SK-N-SH (cell line): ENCODE results near the gene RPH3AL. TPM values are rescaled to one million over a fixed set of nuclear protein-coding genes. Genes with fewer than 3 reads are reported as not detected.

Experiments used
- CTCF ChIA-PET: fragments of 300-600, 350-600 bp; formaldehyde crosslinking; extraction: SDS; loops from one replicate; lab custom pipeline; 2021; lab: Yijun Ruan, JAX
- POLR2A ChIA-PET: fragments of 350-600 bp; sonication (Branson Sonifier 250); formaldehyde crosslinking; extraction: SDS; loops from one replicate; lab custom pipeline; 2020; ENCODE audit warnings: antibody characterized with exemption, inconsistent platforms; lab: Yijun Ruan, JAX
- DNase-seq: peaks from one replicate; pipeline ENCODE4 v3.0.0; 2012
- H2AFZ ChIP-seq: fragments of 200-600 bp; sonication (generic); 2 replicates; pipeline ENCODE4 v1.8.1; 2016; ENCODE audit warnings: antibody characterized with exemption, mild to moderate bottlenecking, low read depth
- H3F3A ChIP-seq: fragments of 200-600 bp; sonication (generic); replicated peaks from 2 replicates; pipeline ENCODE3; 2016; ENCODE audit warnings: antibody characterized with exemption, mild to moderate bottlenecking; ENCODE audit not compliant: insufficient read depth
- H3K27ac ChIP-seq, 2 experiments: fragments of 200-500 bp in 1 of 2; fragments of 200-600 bp in 1 of 2; sonication (Bioruptor generic) in 1 of 2; sonication (generic), shearing (Covaris generic) in 1 of 2; 2 replicates each; pipeline versions ENCODE4 v1.5.1 to v1.6.1; 2014 to 2016; ENCODE audit warnings: low read depth in 2 of 2, inconsistent platforms in 1 of 2, low read length in 1 of 2, mild to moderate bottlenecking in 1 of 2, mixed read lengths in 1 of 2
- H3K27me3 ChIP-seq: fragments of 200-600 bp; sonication (generic), shearing (Covaris generic); 2 replicates; pipeline ENCODE4 v1.6.1; 2016; ENCODE audit warnings: mixed run types; ENCODE audit not compliant: insufficient read depth
- H3K36me3 ChIP-seq, 2 experiments: fragments of 200-500 bp in 1 of 2; fragments of 200-600 bp in 1 of 2; sonication (Bioruptor generic) in 1 of 2; sonication (generic) in 1 of 2; replicated peaks in 1 of 2; 2 replicates each; pipeline versions ENCODE3 to v1.5.1; 2014 to 2016; ENCODE audit warnings: low read length in 1 of 2, mild to moderate bottlenecking in 1 of 2; ENCODE audit not compliant: insufficient read depth in 2 of 2, control insufficient read depth in 1 of 2
- H3K4me1 ChIP-seq, 2 experiments: fragments of 200-500 bp in 1 of 2; fragments of 200-600 bp in 1 of 2; sonication (Bioruptor generic) in 1 of 2; sonication (generic), shearing (Covaris generic) in 1 of 2; 2 replicates each; pipeline versions ENCODE4 v1.5.1 to v1.6.1; 2014 to 2016; ENCODE audit warnings: low read depth in 1 of 2, low read length in 1 of 2, mixed run types in 1 of 2; ENCODE audit not compliant: insufficient read depth in 2 of 2, control insufficient read depth in 1 of 2
- H3K4me2 ChIP-seq: fragments of 200-600 bp; sonication (generic), shearing (Covaris generic); 2 replicates; pipeline ENCODE4 v1.6.1; 2017; ENCODE audit warnings: mixed run types
- H3K4me3 ChIP-seq, 2 experiments: fragments of 200-500 bp in 1 of 2; fragments of 200-600 bp in 1 of 2; sonication (Bioruptor generic) in 1 of 2; sonication (generic), shearing (Covaris generic) in 1 of 2; 2 replicates each; pipeline versions ENCODE4 v1.5.1 to v1.8.1; 2014 to 2016; ENCODE audit warnings: low read depth in 2 of 2, inconsistent platforms in 1 of 2, low read length in 1 of 2, mild to moderate bottlenecking in 1 of 2, mixed read lengths in 1 of 2, moderate library complexity in 1 of 2
- H3K79me2 ChIP-seq: fragments of 200-600 bp; sonication (generic); 2 replicates; pipeline ENCODE4 v1.8.1; 2017; ENCODE audit warnings: mild to moderate bottlenecking; ENCODE audit not compliant: insufficient read depth
- H3K9ac ChIP-seq: fragments of 200-600 bp; sonication (generic); 2 replicates; pipeline ENCODE4 v1.6.1; 2017; ENCODE audit warnings: mixed run types
- H3K9me2 ChIP-seq: fragments of 200-600 bp; sonication (generic); 2 replicates; pipeline ENCODE4 v1.6.1; 2017; ENCODE audit warnings: mixed run types
- H3K9me3 ChIP-seq: fragments of 200-600 bp; sonication (generic); 2 replicates; pipeline ENCODE4 v1.6.1; 2017; ENCODE audit warnings: mixed run types, mild to moderate bottlenecking, moderate library complexity
- H4K20me1 ChIP-seq: fragments of 200-600 bp; sonication (generic); 2 replicates; pipeline ENCODE4 v1.6.1; 2017; ENCODE audit warnings: mild to moderate bottlenecking, mixed run types; ENCODE audit not compliant: insufficient read depth
- EZH2phosphoT487 ChIP-seq: fragments of 200-600 bp; sonication (generic); IDR thresholded peaks from 2 replicates; pipeline ENCODE4 v1.6.1; 2017; ENCODE audit warnings: low read depth, mixed run types, mild to moderate bottlenecking, antibody characterized with exemption, moderate library complexity, borderline replicate concordance
- FOXJ3 ChIP-seq: sonication (generic); formaldehyde crosslinking; IDR thresholded peaks from 2 replicates; pipeline ENCODE4 v1.5.1; 2020; ENCODE audit warnings: mild to moderate bottlenecking, missing genetic modification reagents
- MEF2A ChIP-seq: IDR thresholded peaks from 2 replicates; pipeline ENCODE4 v1.4.0; 2012; ENCODE audit warnings: low read depth, borderline replicate concordance
- POLR2AphosphoS5 ChIP-seq: IDR thresholded peaks from 2 replicates; pipeline ENCODE4 v1.6.1; 2012; ENCODE audit warnings: low read depth, low read length
- RFX5 ChIP-seq: IDR thresholded peaks from 2 replicates; pipeline ENCODE4 v1.6.1; 2012; ENCODE audit warnings: mild to moderate bottlenecking, improper control_type of control experiment, low read length
- SIN3A ChIP-seq: IDR thresholded peaks from 2 replicates; pipeline ENCODE4 v1.6.1; 2012; ENCODE audit warnings: low read depth, mild to moderate bottlenecking, low read length, moderate library complexity, borderline replicate concordance
- SMC3 ChIP-seq: IDR thresholded peaks from 2 replicates; pipeline ENCODE4 v1.6.1; 2012; ENCODE audit warnings: low read depth, low read length, improper control_type of control experiment
- TAF1 ChIP-seq: IDR thresholded peaks from 2 replicates; pipeline ENCODE4 v1.6.1; 2012; ENCODE audit warnings: low read depth, mild to moderate bottlenecking, low read length, moderate library complexity, borderline replicate concordance
- TCF12 ChIP-seq: IDR thresholded peaks from 2 replicates; pipeline ENCODE4 v1.4.0; 2012
- TEAD4 ChIP-seq: IDR thresholded peaks from 2 replicates; pipeline ENCODE4 v1.4.0; 2012; ENCODE audit warnings: mild to moderate bottlenecking, borderline replicate concordance; ENCODE audit not compliant: insufficient read depth
- YY1 ChIP-seq: IDR thresholded peaks from 2 replicates; pipeline ENCODE4 v1.4.0; 2012; ENCODE audit warnings: low read depth, mild to moderate bottlenecking
- WGBS: methylation state at CpG from one replicate; pipeline ENCODE4 v1.1.6; 2017; ENCODE audit warnings: low lambda C conversion rate; 5-methylcytosine and 5-hydroxymethylcytosine counted together
- polyA plus RNA-seq, 3 experiments: library from polyadenylated mRNA; depleted of rRNA; stranded (reverse); fragments of >200 nt; gene quantifications; 2 replicates each; pipeline ENCODE4 v1.2.3, GENCODE V29; 2012
- TF ChIP-seq, protein P1 (sequence below): IDR thresholded peaks from 2 replicates; pipeline ENCODE4 v1.6.1; 2012; ENCODE audit warnings: mild to moderate bottlenecking, low read depth, low read length, moderate library complexity
- TF ChIP-seq, protein P2 (sequence below): IDR thresholded peaks from 2 replicates; pipeline ENCODE4 v1.4.0; 2012; ENCODE audit warnings: low read depth, borderline replicate concordance
- TF ChIP-seq, protein P3 (sequence below): fragments of 200-600 bp; sonication (generic); IDR thresholded peaks from 2 replicates; pipeline ENCODE4 v1.6.1; 2017; ENCODE audit warnings: antibody characterized with exemption, mild to moderate bottlenecking, moderate library complexity

Gene RPH3AL
- polyA plus RNA-seq, 1 of the 3 experiments (the other 2 are of a cell fraction) = 2.9 TPM

DNA sequence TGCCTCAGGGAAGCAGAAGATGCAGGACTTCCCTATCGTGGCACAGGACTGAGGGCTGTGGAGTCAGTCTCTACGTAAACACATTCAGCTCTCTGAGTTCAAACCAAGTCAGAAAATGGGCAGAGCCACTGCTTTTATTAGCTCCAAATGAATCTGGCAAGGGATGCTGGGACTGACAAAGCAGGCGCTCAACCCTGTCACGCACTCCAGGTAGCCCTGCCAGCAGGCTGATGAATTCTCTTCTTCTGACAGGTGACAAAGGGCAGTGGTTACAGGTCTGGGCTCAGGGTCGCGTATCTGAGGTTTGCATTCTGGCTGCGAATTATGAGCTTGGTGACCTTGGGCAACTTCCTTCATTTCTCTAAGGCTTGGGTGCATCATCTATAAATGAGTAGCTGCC is 9.4 kb downstream of the RPH3AL start:
- no peak for DNase-seq

DNA sequence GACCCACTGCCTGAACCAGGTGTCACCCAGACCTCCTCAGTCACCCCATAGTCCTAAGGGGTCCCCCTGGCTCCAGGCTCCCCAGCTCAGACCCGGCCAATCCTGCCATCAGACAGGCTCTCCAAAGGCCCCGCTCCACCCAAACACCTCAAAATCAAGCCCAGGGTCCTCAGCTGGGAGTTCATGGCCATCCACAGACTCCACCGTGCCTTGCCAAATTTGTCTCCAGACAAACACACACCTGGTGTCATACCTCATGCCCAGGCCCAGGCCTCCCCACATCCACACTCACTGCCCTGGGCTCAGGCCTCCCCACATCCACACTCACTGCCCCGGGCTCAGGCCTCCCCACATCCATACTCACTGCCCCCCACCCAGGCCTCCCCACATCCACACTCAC is 12.5 kb downstream of the RPH3AL start:
- Histone ChIP-seq H3K4me1 (peaks cover 0 to 3% of the 10 kb centered on the region in 2 experiments; a peak in 1 of 4 replicates), H3F3A (no peaks in the 10 kb centered on the region), H3K9me2 (no peaks in the 10 kb centered on the region), H2AFZ (no peak overlapping the region), H3K4me2 (no peak overlapping the region), H3K79me2 (no peaks in the 10 kb centered on the region), H3K27ac (no peak overlapping the region), H3K27me3 (no peaks in the 10 kb centered on the region), H3K9me3 (no peaks in the 10 kb centered on the region), H3K36me3 (no peaks in the 10 kb centered on the region), H3K4me3 (no peak overlapping the region), H4K20me1 (no peaks in the 10 kb centered on the region), H3K9ac (no peak overlapping the region)
- peak; percentile 29 for DNase-seq
- WGBS = 70% methylated on average over 3 of the region's 4 CpGs
- ChIA-PET CTCF (interaction anchor here (0.7 kb wide), 1 partner anchor 31 kb away, joined by 3 read pairs; no protein-coding TSS in a partner anchor), POLR2A (no interaction called here)
- TF ChIP-seq TCF12 = no peak
- TF ChIP-seq POLR2AphosphoS5 = no peak
- TF ChIP-seq, protein P1, sequence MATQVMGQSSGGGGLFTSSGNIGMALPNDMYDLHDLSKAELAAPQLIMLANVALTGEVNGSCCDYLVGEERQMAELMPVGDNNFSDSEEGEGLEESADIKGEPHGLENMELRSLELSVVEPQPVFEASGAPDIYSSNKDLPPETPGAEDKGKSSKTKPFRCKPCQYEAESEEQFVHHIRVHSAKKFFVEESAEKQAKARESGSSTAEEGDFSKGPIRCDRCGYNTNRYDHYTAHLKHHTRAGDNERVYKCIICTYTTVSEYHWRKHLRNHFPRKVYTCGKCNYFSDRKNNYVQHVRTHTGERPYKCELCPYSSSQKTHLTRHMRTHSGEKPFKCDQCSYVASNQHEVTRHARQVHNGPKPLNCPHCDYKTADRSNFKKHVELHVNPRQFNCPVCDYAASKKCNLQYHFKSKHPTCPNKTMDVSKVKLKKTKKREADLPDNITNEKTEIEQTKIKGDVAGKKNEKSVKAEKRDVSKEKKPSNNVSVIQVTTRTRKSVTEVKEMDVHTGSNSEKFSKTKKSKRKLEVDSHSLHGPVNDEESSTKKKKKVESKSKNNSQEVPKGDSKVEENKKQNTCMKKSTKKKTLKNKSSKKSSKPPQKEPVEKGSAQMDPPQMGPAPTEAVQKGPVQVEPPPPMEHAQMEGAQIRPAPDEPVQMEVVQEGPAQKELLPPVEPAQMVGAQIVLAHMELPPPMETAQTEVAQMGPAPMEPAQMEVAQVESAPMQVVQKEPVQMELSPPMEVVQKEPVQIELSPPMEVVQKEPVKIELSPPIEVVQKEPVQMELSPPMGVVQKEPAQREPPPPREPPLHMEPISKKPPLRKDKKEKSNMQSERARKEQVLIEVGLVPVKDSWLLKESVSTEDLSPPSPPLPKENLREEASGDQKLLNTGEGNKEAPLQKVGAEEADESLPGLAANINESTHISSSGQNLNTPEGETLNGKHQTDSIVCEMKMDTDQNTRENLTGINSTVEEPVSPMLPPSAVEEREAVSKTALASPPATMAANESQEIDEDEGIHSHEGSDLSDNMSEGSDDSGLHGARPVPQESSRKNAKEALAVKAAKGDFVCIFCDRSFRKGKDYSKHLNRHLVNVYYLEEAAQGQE = no peak
- no peak for TF ChIP-seq RFX5
- no peak for TF ChIP-seq TAF1
- TF ChIP-seq TEAD4 = no peak
- no peak for TF ChIP-seq YY1
- no peak for TF ChIP-seq MEF2A
- TF ChIP-seq FOXJ3 (CRISPR knock-in tag) = no peak
- TF ChIP-seq, protein P2, sequence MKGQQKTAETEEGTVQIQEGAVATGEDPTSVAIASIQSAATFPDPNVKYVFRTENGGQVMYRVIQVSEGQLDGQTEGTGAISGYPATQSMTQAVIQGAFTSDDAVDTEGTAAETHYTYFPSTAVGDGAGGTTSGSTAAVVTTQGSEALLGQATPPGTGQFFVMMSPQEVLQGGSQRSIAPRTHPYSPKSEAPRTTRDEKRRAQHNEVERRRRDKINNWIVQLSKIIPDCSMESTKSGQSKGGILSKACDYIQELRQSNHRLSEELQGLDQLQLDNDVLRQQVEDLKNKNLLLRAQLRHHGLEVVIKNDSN = no peak

More for the DNA sequence above, 9.4 kb downstream of the RPH3AL start:
- Histone ChIP-seq H3K27ac (no peak overlapping the region), H3K9ac (no peak overlapping the region), H3K4me1 (peaks cover 0 to 3% of the 10 kb centered on the region in 2 experiments; a peak in 1 of 4 replicates), H3K4me3 (no peak overlapping the region), H2AFZ (no peak overlapping the region), H3K79me2 (no peaks in the 10 kb centered on the region), H3F3A (no peaks in the 10 kb centered on the region), H3K36me3 (no peaks in the 10 kb centered on the region), H3K9me3 (no peaks in the 10 kb centered on the region), H3K4me2 (no peak overlapping the region), H4K20me1 (no peaks in the 10 kb centered on the region), H3K9me2 (no peaks in the 10 kb centered on the region), H3K27me3 (no peaks in the 10 kb centered on the region)
- TF ChIP-seq, protein P1 = no peak
- TF ChIP-seq FOXJ3 (CRISPR knock-in tag) (no peak), SIN3A (no peak), RFX5 (no peak), TCF12 (no peak), YY1 (no peak), SMC3 (no peak), EZH2phosphoT487 (no peak)
- TF ChIP-seq, protein P3, sequence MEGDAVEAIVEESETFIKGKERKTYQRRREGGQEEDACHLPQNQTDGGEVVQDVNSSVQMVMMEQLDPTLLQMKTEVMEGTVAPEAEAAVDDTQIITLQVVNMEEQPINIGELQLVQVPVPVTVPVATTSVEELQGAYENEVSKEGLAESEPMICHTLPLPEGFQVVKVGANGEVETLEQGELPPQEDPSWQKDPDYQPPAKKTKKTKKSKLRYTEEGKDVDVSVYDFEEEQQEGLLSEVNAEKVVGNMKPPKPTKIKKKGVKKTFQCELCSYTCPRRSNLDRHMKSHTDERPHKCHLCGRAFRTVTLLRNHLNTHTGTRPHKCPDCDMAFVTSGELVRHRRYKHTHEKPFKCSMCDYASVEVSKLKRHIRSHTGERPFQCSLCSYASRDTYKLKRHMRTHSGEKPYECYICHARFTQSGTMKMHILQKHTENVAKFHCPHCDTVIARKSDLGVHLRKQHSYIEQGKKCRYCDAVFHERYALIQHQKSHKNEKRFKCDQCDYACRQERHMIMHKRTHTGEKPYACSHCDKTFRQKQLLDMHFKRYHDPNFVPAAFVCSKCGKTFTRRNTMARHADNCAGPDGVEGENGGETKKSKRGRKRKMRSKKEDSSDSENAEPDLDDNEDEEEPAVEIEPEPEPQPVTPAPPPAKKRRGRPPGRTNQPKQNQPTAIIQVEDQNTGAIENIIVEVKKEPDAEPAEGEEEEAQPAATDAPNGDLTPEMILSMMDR = no peak
- ChIA-PET POLR2A (no interaction called here), CTCF (no interaction called here)
- 50% methylated on average over 3 of the region's 7 CpGs for WGBS
